ENCODE data around the gene TIMM22. TPM values are rescaled to one million over a fixed set of nuclear protein-coding genes. Genes with fewer than 3 reads are reported as not detected.
"Not testable (repeated sequence)": the region's sequence is repeated elsewhere in the genome, so short reads cannot be mapped to it uniquely, and the experiment has no call there.

The TIMM22 gene
- total RNA-seq, 1 donor from 2014 or later, result 12.6 TPM

DNA sequence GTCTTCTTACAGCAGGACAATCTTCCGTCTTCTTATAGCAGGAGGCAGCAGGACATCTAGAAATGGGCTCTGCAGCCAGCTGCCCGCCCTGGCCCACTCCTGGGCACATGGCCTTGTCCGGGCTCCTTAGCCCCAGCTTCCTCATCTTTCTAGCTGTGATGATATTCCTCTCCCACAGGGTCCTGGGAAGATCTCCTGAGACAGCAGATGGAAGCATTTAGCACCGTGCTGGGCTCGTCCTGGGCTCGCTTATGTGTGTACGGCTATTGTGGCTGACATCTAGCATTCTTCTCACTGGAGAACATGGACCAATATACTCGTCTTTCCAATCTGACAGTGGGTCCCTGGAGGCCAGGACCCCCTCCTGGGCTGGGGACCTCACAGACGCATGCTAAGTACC is 48.5 kb downstream of the TIMM22 start:
- Mint-ChIP-seq H3K27ac (ENCODE audit: unreplicated experiment) (peak overlapping the region; percentile 43), H3K4me3 (ENCODE audit: unreplicated experiment) (no peak overlapping the region), H3K4me1 (ENCODE audit: unreplicated experiment) (peaks cover 54% of the 10 kb centered on the region), H3K27me3 (ENCODE audit: unreplicated experiment) (no peaks in the 10 kb centered on the region), H3K9me3 (ENCODE audit: unreplicated experiment) (no peaks in the 10 kb centered on the region), H3K36me3 (ENCODE audit: unreplicated experiment) (peaks cover 14% of the 10 kb centered on the region)
- TF ChIP-seq, protein P1, sequence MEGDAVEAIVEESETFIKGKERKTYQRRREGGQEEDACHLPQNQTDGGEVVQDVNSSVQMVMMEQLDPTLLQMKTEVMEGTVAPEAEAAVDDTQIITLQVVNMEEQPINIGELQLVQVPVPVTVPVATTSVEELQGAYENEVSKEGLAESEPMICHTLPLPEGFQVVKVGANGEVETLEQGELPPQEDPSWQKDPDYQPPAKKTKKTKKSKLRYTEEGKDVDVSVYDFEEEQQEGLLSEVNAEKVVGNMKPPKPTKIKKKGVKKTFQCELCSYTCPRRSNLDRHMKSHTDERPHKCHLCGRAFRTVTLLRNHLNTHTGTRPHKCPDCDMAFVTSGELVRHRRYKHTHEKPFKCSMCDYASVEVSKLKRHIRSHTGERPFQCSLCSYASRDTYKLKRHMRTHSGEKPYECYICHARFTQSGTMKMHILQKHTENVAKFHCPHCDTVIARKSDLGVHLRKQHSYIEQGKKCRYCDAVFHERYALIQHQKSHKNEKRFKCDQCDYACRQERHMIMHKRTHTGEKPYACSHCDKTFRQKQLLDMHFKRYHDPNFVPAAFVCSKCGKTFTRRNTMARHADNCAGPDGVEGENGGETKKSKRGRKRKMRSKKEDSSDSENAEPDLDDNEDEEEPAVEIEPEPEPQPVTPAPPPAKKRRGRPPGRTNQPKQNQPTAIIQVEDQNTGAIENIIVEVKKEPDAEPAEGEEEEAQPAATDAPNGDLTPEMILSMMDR (IDR thresholded peaks at IDR 0.05), result no peak
- DNase-seq (ENCODE audit: extremely low spot score, unreplicated experiment), result no peak

DNA sequence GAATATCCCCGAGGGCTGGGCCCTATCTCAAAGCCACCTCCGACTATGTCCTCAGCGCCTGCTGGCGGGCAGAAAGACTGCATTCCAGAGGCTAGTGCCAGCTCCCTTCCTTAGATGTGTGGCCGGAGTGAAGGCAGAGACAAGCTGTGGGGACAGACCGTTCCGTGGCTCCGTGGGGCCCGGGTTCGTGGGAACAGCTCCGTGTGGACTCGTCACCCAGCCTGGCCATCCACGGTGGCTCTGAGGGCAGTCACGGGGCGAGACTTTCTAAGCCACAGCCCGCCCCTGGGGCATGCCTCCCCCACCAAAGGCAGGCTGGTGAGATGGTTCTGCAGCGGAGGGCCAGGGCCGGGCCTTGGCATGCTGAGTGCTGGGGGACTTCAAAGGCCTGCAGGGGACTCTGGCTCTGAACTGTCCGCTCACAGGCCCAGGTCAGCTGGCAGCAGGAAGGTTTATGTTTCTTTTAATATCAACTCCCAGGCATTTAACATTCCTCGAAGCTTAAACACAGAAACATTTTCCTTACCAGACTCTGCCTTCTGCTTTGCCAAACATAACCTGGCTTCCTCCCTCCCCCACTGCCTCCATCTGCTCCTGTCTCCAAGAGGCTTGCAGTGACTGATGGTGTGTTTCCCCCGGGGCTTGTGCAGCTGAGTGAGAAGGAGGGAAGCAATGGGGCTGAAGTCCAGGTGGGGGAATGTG is 50.4 kb downstream of the TIMM22 start:
- Mint-ChIP-seq H3K4me3 (ENCODE audit: unreplicated experiment) (no peak overlapping the region), H3K27ac (ENCODE audit: unreplicated experiment) (peak overlapping the region; percentile 78), H3K36me3 (ENCODE audit: unreplicated experiment) (peaks cover 8% of the 10 kb centered on the region), H3K9me3 (ENCODE audit: unreplicated experiment) (no peaks in the 10 kb centered on the region), H3K4me1 (ENCODE audit: unreplicated experiment) (peaks cover 52% of the 10 kb centered on the region), H3K27me3 (ENCODE audit: unreplicated experiment) (no peaks in the 10 kb centered on the region)
- TF ChIP-seq, protein P1 (IDR thresholded peaks at IDR 0.05), result no peak
- no peak for DNase-seq (ENCODE audit: extremely low spot score, unreplicated experiment)

DNA sequence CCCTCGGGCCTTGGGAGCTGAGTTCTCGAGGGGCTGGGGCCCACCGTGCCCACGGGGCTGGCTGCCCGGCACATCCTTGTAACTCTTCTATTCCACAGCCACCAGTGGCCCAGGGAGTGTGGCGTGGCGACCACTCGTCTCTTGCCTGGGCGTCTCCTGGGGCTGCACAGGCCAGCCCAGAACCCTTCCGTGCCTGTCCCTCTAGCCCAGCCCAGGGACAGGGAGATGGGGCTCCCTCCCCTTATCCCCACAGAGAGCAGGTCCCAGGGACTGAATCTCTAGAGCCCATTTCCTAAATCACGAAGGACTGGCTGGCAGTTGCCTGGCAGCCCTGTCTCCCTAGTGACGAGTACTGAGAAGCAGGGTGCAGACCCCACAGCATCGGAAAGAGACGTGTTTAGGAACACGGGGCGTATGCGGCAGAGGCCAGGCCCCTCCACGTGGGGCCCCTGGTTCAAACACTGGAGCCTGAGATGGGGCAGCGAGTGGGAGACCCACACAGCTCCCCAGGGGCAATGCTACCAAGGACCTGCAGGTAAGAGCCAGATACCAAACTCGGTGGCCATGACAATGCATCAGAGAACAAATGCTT is 51.0 kb downstream of the TIMM22 start:
- Mint-ChIP-seq H3K27ac (ENCODE audit: unreplicated experiment) (peak overlapping the region; percentile 78), H3K36me3 (ENCODE audit: unreplicated experiment) (peaks cover 5% of the 10 kb centered on the region), H3K9me3 (ENCODE audit: unreplicated experiment) (no peaks in the 10 kb centered on the region), H3K4me1 (ENCODE audit: unreplicated experiment) (peaks cover 45% of the 10 kb centered on the region), H3K4me3 (ENCODE audit: unreplicated experiment) (no peak overlapping the region), H3K27me3 (ENCODE audit: unreplicated experiment) (no peaks in the 10 kb centered on the region)
- no peak for DNase-seq (ENCODE audit: extremely low spot score, unreplicated experiment)
- TF ChIP-seq, protein P1 (IDR thresholded peaks at IDR 0.05), result no peak

DNA sequence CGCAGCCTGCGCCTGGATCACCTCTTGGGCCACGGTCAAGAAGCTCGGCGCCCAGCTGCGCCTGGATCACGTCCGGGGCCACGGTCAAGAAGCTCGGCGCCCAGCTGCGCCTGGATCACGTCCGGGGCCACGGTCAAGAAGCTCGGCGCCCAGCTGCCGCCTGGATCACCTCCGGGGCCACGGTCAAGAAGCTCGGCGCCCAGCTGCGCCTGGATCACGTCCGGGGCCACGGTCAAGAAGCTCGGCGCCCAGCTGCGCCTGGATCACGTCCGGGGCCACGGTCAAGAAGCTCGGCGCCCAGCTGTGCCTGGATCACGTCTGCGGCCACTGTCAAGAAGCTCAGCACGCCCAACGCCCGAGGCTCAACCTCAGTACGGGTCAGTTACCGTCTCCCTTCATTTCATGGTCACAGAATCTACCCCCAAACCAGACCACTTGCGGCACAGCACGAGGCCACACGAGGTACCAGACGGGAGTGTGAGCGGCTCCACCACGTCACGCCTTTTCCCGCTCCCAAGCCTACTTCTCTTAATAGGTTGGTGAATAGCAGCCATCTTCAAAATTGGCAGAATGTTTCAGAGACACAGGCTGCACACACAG is 51.7 kb downstream of the TIMM22 start:
- not testable (repeated sequence) for H3K9me3 Mint-ChIP-seq (ENCODE audit: unreplicated experiment); H3K27me3 Mint-ChIP-seq (ENCODE audit: unreplicated experiment); DNase-seq (ENCODE audit: extremely low spot score, unreplicated experiment); H3K4me3 Mint-ChIP-seq (ENCODE audit: unreplicated experiment); H3K27ac Mint-ChIP-seq (ENCODE audit: unreplicated experiment); H3K36me3 Mint-ChIP-seq (ENCODE audit: unreplicated experiment)
- peaks cover 42% of the 10 kb centered on the region for H3K4me1 Mint-ChIP-seq (ENCODE audit: unreplicated experiment)

DNA sequence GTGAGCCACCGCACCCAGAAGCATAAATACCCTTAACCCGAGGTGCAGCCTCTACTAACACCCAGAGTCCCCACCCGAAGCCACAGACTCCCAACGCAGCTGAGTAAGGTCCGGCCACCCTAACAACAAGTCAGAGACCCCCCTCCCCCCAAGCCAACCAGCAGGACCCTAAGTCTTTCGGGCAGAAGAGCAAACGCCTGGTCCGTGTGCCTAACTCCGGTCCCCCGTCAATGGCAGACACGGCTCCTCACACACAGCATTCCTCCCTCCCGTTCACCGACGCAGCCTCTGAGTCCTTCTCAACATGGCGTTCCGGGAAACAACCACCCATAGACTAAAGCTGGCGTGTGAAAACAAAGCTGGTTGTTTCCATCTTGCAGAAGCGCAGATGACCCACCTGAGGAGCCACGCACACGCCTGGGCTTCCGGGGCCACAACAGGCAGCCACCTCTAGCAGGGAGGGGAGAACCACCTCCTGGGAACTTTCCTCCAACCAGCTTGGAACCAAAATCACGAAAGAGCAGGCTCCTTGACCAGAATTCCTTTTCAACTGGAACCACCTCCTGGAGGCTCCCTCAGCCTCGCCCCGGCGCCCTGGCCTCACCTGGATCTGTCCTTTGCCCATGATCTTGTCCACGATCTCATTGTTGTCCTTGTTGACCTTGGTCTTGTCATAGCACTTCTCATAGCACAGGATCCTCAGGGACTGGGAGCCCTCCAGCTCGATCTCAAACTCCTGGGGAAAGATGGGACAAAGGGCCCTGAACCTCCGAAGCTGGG is 52.7 kb downstream of the TIMM22 start:
- Mint-ChIP-seq H3K4me3 (ENCODE audit: unreplicated experiment) (no peak overlapping the region), H3K27me3 (ENCODE audit: unreplicated experiment) (no peaks in the 10 kb centered on the region)

More for the DNA sequence above, 52.7 kb downstream of the TIMM22 start:
- DNase-seq (ENCODE audit: extremely low spot score, unreplicated experiment), result no peak
- H3K36me3 Mint-ChIP-seq (ENCODE audit: unreplicated experiment), result peaks cover 8% of the 10 kb centered on the region
- TF ChIP-seq, protein P1 (IDR thresholded peaks at IDR 0.05), result no peak
- H3K4me1 Mint-ChIP-seq (ENCODE audit: unreplicated experiment), result peaks cover 31% of the 10 kb centered on the region
- no peak overlapping the region for H3K27ac Mint-ChIP-seq (ENCODE audit: unreplicated experiment)
- no peaks in the 10 kb centered on the region for H3K9me3 Mint-ChIP-seq (ENCODE audit: unreplicated experiment)
